Activated T-helper 2 cell treated with anti-CD3 and anti-CD28 coated beads, Interferon-gamma antibody, Interleukin-2, Interleukin-4, amounts not matched to agents 10 μg/mL and 5 μg/mL and 100 μg/mL, durations not matched to agents 14 hours and 24 hours and 36 hours (primary cell): ENCODE data around the gene MAP4. TPM values are rescaled to one million over a fixed set of nuclear protein-coding genes. Genes with fewer than 3 reads are reported as not detected.

ENCODE experiments used
- DNase-seq: peaks from one replicate; pipeline ENCODE4 v3.0.0; 2021; ENCODE audit warnings: low spot score
- H3K27ac Mint-ChIP-seq: one replicate; pipeline ENCODE4 v1.8.0; 2021; ENCODE audit warnings: mixed read lengths
- H3K27me3 Mint-ChIP-seq: one replicate; pipeline ENCODE4 v1.8.0; 2021; ENCODE audit warnings: low read depth, mixed read lengths
- H3K36me3 Mint-ChIP-seq: one replicate; pipeline ENCODE4 v1.8.0; 2021; ENCODE audit warnings: low read depth, mixed read lengths
- H3K4me1 Mint-ChIP-seq: one replicate; pipeline ENCODE4 v1.8.0; 2021; ENCODE audit warnings: low read depth, mixed read lengths
- H3K4me3 Mint-ChIP-seq: one replicate; pipeline ENCODE4 v1.8.0; 2021; ENCODE audit warnings: low read depth, mild to moderate bottlenecking, moderate library complexity, mixed read lengths
- H3K9me3 Mint-ChIP-seq: one replicate; pipeline ENCODE4 v1.8.0; 2021; ENCODE audit warnings: mixed read lengths
- intact Hi-C: fragments of 100-400 bp; cut with micrococcal nuclease; formaldehyde crosslinking; loops from one replicate; pipeline ENCODE4 v1.15.1; 2023
- total RNA-seq: library from RNA; stranded (reverse); gene quantifications from 2 replicates; pipeline ENCODE4 v1.2.3, GENCODE V29; 2022

The MAP4 gene
- total RNA-seq, 1 donor from 2014 or later = 144 TPM

GRCh38 chr3:47930979-47931378, 85.2 kb downstream of the MAP4 start:
- no peak for DNase-seq
- Mint-ChIP-seq H3K36me3 (peaks cover 12% of the 10 kb centered on the region), H3K4me3 (no peak overlapping the region), H3K4me1 (peaks cover 1% of the 10 kb centered on the region), H3K27me3 (no peaks in the 10 kb centered on the region), H3K9me3 (no peaks in the 10 kb centered on the region), H3K27ac (no peak overlapping the region)
- intact Hi-C loops = no loop called here

- no peaks in the 10 kb centered on the region for H3K27me3 Mint-ChIP-seq
- no peak overlapping the region for H3K4me3 Mint-ChIP-seq
- DNase-seq = no peak
- H3K9me3 Mint-ChIP-seq = no peaks in the 10 kb centered on the region
- H3K36me3 Mint-ChIP-seq = peaks cover 45% of the 10 kb centered on the region
- intact Hi-C loops = no loop called here
- H3K4me1 Mint-ChIP-seq = peaks cover 4% of the 10 kb centered on the region
- H3K27ac Mint-ChIP-seq = no peak overlapping the region
These were observed 99.5 kb downstream of the MAP4 start for GRCh38 chr3:47916696-47917095.

GRCh38 chr3:47916201-47916600, 100.0 kb downstream of the MAP4 start:
- H3K27me3 Mint-ChIP-seq = no peaks in the 10 kb centered on the region

GRCh38 chr3:47912006-47912504, 104.2 kb downstream of the MAP4 start:
- H3K4me1 Mint-ChIP-seq = peaks cover 12% of the 10 kb centered on the region
- no peaks in the 10 kb centered on the region for H3K9me3 Mint-ChIP-seq
- no peaks in the 10 kb centered on the region for H3K27me3 Mint-ChIP-seq
- peaks cover 65% of the 10 kb centered on the region for H3K36me3 Mint-ChIP-seq
- intact Hi-C loops = no loop called here
- DNase-seq = no peak
- no peak overlapping the region for H3K27ac Mint-ChIP-seq
- no peak overlapping the region for H3K4me3 Mint-ChIP-seq

More at GRCh38 chr3:47916201-47916600, 100.0 kb downstream of the MAP4 start:
- H3K36me3 Mint-ChIP-seq = peaks cover 43% of the 10 kb centered on the region
- intact Hi-C loops = no loop called here
- H3K4me3 Mint-ChIP-seq = no peak overlapping the region
- no peaks in the 10 kb centered on the region for H3K9me3 Mint-ChIP-seq
- no peak for DNase-seq
- H3K4me1 Mint-ChIP-seq = peaks cover 7% of the 10 kb centered on the region
- no peak overlapping the region for H3K27ac Mint-ChIP-seq

- Mint-ChIP-seq H3K27me3 (no peaks in the 10 kb centered on the region), H3K9me3 (no peaks in the 10 kb centered on the region), H3K36me3 (peaks cover 56% of the 10 kb centered on the region), H3K4me3 (no peak overlapping the region), H3K4me1 (peaks cover 12% of the 10 kb centered on the region), H3K27ac (peak overlapping the region; percentile 5)
- DNase-seq = no peak
- intact Hi-C loops = no loop called here
These were observed 105.3 kb downstream of the MAP4 start for GRCh38 chr3:47910777-47911440.

GRCh38 chr3:47910233-47910632, 106.0 kb downstream of the MAP4 start:
- H3K27ac Mint-ChIP-seq = no peak overlapping the region
- intact Hi-C loops = no loop called here
- no peaks in the 10 kb centered on the region for H3K9me3 Mint-ChIP-seq
- no peak for DNase-seq
- peaks cover 54% of the 10 kb centered on the region for H3K36me3 Mint-ChIP-seq
- H3K4me1 Mint-ChIP-seq = peaks cover 12% of the 10 kb centered on the region
- H3K4me3 Mint-ChIP-seq = no peak overlapping the region
- H3K27me3 Mint-ChIP-seq = no peaks in the 10 kb centered on the region

- intact Hi-C loops = no loop called here
- Mint-ChIP-seq H3K36me3 (peaks cover 56% of the 10 kb centered on the region), H3K4me1 (peaks cover 12% of the 10 kb centered on the region), H3K27ac (no peak overlapping the region), H3K4me3 (no peak overlapping the region), H3K27me3 (no peaks in the 10 kb centered on the region), H3K9me3 (no peaks in the 10 kb centered on the region)
- DNase-seq = no peak
These were observed 106.6 kb downstream of the MAP4 start for GRCh38 chr3:47909607-47910006.

GRCh38 chr3:47908744-47909143, 107.5 kb downstream of the MAP4 start:
- H3K27ac Mint-ChIP-seq = no peak overlapping the region
- H3K4me1 Mint-ChIP-seq = peaks cover 12% of the 10 kb centered on the region
- no peaks in the 10 kb centered on the region for H3K9me3 Mint-ChIP-seq
- peaks cover 49% of the 10 kb centered on the region for H3K36me3 Mint-ChIP-seq
- H3K27me3 Mint-ChIP-seq = no peaks in the 10 kb centered on the region
- no peak for DNase-seq
- intact Hi-C loops = no loop called here
- no peak overlapping the region for H3K4me3 Mint-ChIP-seq

GRCh38 chr3:47907784-47908183, 108.4 kb downstream of the MAP4 start:
- no peak for DNase-seq
- intact Hi-C loops = no loop called here
- H3K27me3 Mint-ChIP-seq = no peaks in the 10 kb centered on the region
- peaks cover 12% of the 10 kb centered on the region for H3K4me1 Mint-ChIP-seq
- no peak overlapping the region for H3K27ac Mint-ChIP-seq
- peaks cover 53% of the 10 kb centered on the region for H3K36me3 Mint-ChIP-seq
- no peak overlapping the region for H3K4me3 Mint-ChIP-seq
- no peaks in the 10 kb centered on the region for H3K9me3 Mint-ChIP-seq

- no peak overlapping the region for H3K4me3 Mint-ChIP-seq
- DNase-seq = no peak
- no peaks in the 10 kb centered on the region for H3K9me3 Mint-ChIP-seq
- H3K27ac Mint-ChIP-seq = no peak overlapping the region
- H3K36me3 Mint-ChIP-seq = peaks cover 19% of the 10 kb centered on the region
- no peaks in the 10 kb centered on the region for H3K27me3 Mint-ChIP-seq
- no peaks in the 10 kb centered on the region for H3K4me1 Mint-ChIP-seq
- intact Hi-C loops = no loop called here
These were observed 113.5 kb downstream of the MAP4 start for GRCh38 chr3:47902746-47903145.

- H3K36me3 Mint-ChIP-seq = peaks cover 19% of the 10 kb centered on the region
- H3K4me3 Mint-ChIP-seq = no peak overlapping the region
- H3K9me3 Mint-ChIP-seq = no peaks in the 10 kb centered on the region
- DNase-seq = no peak
- intact Hi-C loops = no loop called here
- H3K27ac Mint-ChIP-seq = no peak overlapping the region
- no peaks in the 10 kb centered on the region for H3K4me1 Mint-ChIP-seq
- H3K27me3 Mint-ChIP-seq = no peaks in the 10 kb centered on the region
These were observed 114.9 kb downstream of the MAP4 start for GRCh38 chr3:47901280-47901833.

- no peak for DNase-seq
- H3K4me3 Mint-ChIP-seq = no peak overlapping the region
- no peaks in the 10 kb centered on the region for H3K4me1 Mint-ChIP-seq
- no peaks in the 10 kb centered on the region for H3K27me3 Mint-ChIP-seq
- intact Hi-C loops = no loop called here
- peaks cover 8% of the 10 kb centered on the region for H3K36me3 Mint-ChIP-seq
- H3K9me3 Mint-ChIP-seq = no peaks in the 10 kb centered on the region
- no peak overlapping the region for H3K27ac Mint-ChIP-seq
These were observed 116.6 kb downstream of the MAP4 start for GRCh38 chr3:47899495-47900108.

GRCh38 chr3:47897954-47898353, 118.3 kb downstream of the MAP4 start:
- Mint-ChIP-seq H3K27me3 (no peaks in the 10 kb centered on the region), H3K36me3 (peaks cover 4% of the 10 kb centered on the region), H3K4me3 (no peak overlapping the region), H3K4me1 (no peaks in the 10 kb centered on the region), H3K27ac (no peak overlapping the region), H3K9me3 (no peaks in the 10 kb centered on the region)
- DNase-seq = no peak
- intact Hi-C loops = no loop called here
